Measurements from ENCODE around the gene SMIM26. TPM values are rescaled to one million over a fixed set of nuclear protein-coding genes. Genes with fewer than 3 reads are reported as not detected.
A peak's percentile ranks its signal among the peaks of the same experiment; 100 is the strongest.

The SMIM26 gene
- total RNA-seq, 1 experiment from 2014 or later, result 105 TPM

DNA sequence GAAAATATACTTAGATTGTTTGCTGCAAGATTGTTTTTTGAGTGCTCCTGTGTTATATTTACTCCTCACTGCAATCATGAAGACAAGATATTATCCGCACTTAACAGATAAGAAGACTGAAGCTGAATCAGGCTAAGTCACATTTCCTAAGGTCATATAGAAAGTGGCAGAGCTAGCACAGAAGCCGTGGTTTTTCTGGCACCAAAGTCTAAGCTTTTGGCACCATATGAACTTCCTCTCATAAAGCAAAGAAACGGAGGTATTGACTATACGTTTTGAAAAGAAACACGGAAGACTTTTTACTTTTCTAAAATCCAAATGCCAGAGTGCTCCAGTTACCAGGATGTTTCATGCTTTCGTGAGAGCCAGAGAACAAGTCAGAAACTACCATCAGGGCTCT lies 11.3 kb downstream of the SMIM26 start:
- TF ChIP-seq, protein P1, sequence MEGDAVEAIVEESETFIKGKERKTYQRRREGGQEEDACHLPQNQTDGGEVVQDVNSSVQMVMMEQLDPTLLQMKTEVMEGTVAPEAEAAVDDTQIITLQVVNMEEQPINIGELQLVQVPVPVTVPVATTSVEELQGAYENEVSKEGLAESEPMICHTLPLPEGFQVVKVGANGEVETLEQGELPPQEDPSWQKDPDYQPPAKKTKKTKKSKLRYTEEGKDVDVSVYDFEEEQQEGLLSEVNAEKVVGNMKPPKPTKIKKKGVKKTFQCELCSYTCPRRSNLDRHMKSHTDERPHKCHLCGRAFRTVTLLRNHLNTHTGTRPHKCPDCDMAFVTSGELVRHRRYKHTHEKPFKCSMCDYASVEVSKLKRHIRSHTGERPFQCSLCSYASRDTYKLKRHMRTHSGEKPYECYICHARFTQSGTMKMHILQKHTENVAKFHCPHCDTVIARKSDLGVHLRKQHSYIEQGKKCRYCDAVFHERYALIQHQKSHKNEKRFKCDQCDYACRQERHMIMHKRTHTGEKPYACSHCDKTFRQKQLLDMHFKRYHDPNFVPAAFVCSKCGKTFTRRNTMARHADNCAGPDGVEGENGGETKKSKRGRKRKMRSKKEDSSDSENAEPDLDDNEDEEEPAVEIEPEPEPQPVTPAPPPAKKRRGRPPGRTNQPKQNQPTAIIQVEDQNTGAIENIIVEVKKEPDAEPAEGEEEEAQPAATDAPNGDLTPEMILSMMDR (conservative IDR thresholded peaks at IDR 0.05), result no peak
- TF ChIP-seq EZH2 (IDR thresholded peaks at IDR 0.05; ENCODE audit: low read depth), result no peak
- CTCF ChIA-PET, result no interaction called here
- Histone ChIP-seq H3K4me1 (replicated peaks; ENCODE audit: insufficient read depth) (no peaks in the 10 kb centered on the region), H4K20me1 (ENCODE audit: insufficient read depth) (no peaks in the 10 kb centered on the region), H3K36me3 (ENCODE audit: low read depth) (no peaks in the 10 kb centered on the region), H3K27ac (no peak overlapping the region), H2AFZ (no peak overlapping the region), H3K27me3 (ENCODE audit: insufficient read depth, low read depth) (no peaks in the 10 kb centered on the region), H3K4me2 (no peak overlapping the region), H3K9me3 (ENCODE audit: insufficient read depth, low read depth) (no peaks in the 10 kb centered on the region), H3F3A (ENCODE audit: insufficient read depth, low read depth) (no peaks in the 10 kb centered on the region), H3K4me3 (no peak overlapping the region), H3K79me2 (ENCODE audit: low read depth) (no peaks in the 10 kb centered on the region), H3K9me2 (ENCODE audit: insufficient read depth) (no peaks in the 10 kb centered on the region)
- no TSS peak for BruUV-seq (replicated peaks)
- POLR2A ChIA-PET (ENCODE audit: unreplicated experiment), result interaction anchor here (0.5 kb wide), 1 partner anchor 1029 kb away, joined by 3 read pairs; no protein-coding TSS in a partner anchor
- intact Hi-C loops (cut with micrococcal nuclease; ENCODE audit: unreplicated experiment), result no loop called here
- no peak for DNase-seq

GRCh38 chr20:18580012-18580411 lies 12.8 kb downstream of the SMIM26 start:
- Histone ChIP-seq H3K27ac (no peak overlapping the region), H3K27me3 (ENCODE audit: insufficient read depth, low read depth) (no peaks in the 10 kb centered on the region), H3K9me2 (ENCODE audit: insufficient read depth) (no peaks in the 10 kb centered on the region), H3K36me3 (ENCODE audit: low read depth) (no peaks in the 10 kb centered on the region), H3K4me1 (replicated peaks; ENCODE audit: insufficient read depth) (no peaks in the 10 kb centered on the region; the same call in 1 of the 2 replicates), H3F3A (ENCODE audit: insufficient read depth, low read depth) (no peaks in the 10 kb centered on the region), H3K79me2 (ENCODE audit: low read depth) (no peaks in the 10 kb centered on the region), H2AFZ (no peak overlapping the region), H3K4me3 (no peak overlapping the region), H4K20me1 (ENCODE audit: insufficient read depth) (no peaks in the 10 kb centered on the region), H3K9me3 (ENCODE audit: insufficient read depth, low read depth) (no peaks in the 10 kb centered on the region), H3K4me2 (no peak overlapping the region)
- no peak for DNase-seq
- TF ChIP-seq EZH2 (IDR thresholded peaks at IDR 0.05; ENCODE audit: low read depth), result no peak
- intact Hi-C loops (cut with micrococcal nuclease; ENCODE audit: unreplicated experiment), result no loop called here
- BruUV-seq (replicated peaks), result no TSS peak
- ChIA-PET CTCF (no interaction called here), POLR2A (ENCODE audit: unreplicated experiment) (no interaction called here)

GRCh38 chr20:18585134-18585533 lies 17.9 kb downstream of the SMIM26 start:
- no peaks in the 10 kb centered on the region for H3K36me3 ChIP-seq (ENCODE audit: low read depth)
- H3K9me2 ChIP-seq (ENCODE audit: insufficient read depth), result no peaks in the 10 kb centered on the region
- H3K27me3 ChIP-seq (ENCODE audit: insufficient read depth, low read depth), result no peaks in the 10 kb centered on the region
- DNase-seq, result peak; percentile 28 to 40
- POLR2A ChIA-PET (ENCODE audit: unreplicated experiment), result interaction anchor here (0.6 to 0.7 kb wide), 2 partner anchors 30 to 197 kb away, joined by 5 to 14 read pairs; no protein-coding TSS in a partner anchor
- H3K9me3 ChIP-seq (ENCODE audit: insufficient read depth, low read depth), result no peaks in the 10 kb centered on the region
- no peak overlapping the region for H3K4me2 ChIP-seq
- H3K4me1 ChIP-seq (replicated peaks; ENCODE audit: insufficient read depth), result peaks cover 12% of the 10 kb centered on the region; the same call in 1 of the 2 replicates
- intact Hi-C loops (cut with micrococcal nuclease; ENCODE audit: unreplicated experiment), result no loop called here
- no peak overlapping the region for H2AFZ ChIP-seq
- H3K27ac ChIP-seq, result peak overlapping the region; percentile 49
- no peak overlapping the region for H3K4me3 ChIP-seq
- no peaks in the 10 kb centered on the region for H3F3A ChIP-seq (ENCODE audit: insufficient read depth, low read depth)
- no peak for TF ChIP-seq EZH2 (IDR thresholded peaks at IDR 0.05; ENCODE audit: low read depth)
- TF ChIP-seq, protein P1 (conservative IDR thresholded peaks at IDR 0.05), result no peak
- peaks cover 20% of the 10 kb centered on the region for H3K79me2 ChIP-seq (ENCODE audit: low read depth)
- CTCF ChIA-PET, result no interaction called here
- BruUV-seq (replicated peaks), result no TSS peak
- H4K20me1 ChIP-seq (ENCODE audit: insufficient read depth), result no peaks in the 10 kb centered on the region; the same call in 1 of the 2 replicates

All from PC-9 (cell line).